Endothelial cell of umbilical vein (primary cell): ENCODE results near the gene DCLK2. TPM values are rescaled to one million over a fixed set of nuclear protein-coding genes. Genes with fewer than 3 reads are reported as not detected.

Experiments
- BruUV-seq: library from RNA; stranded (reverse); fragments of 400-500 nt; replicated peaks from 2 replicates; lab custom pipeline; 2021; lab: Mats Ljungman, UMichigan
- CTCF ChIA-PET: fragments of 300-600, 350-600 bp; sonication (Branson Sonifier 250); formaldehyde crosslinking; loops from one replicate; lab custom pipeline; 2021; ENCODE audit warnings: antibody characterized with exemption, inconsistent platforms; lab: Charles Lee
- POLR2A ChIA-PET: fragments of 300-600, 350-600 bp; sonication (Branson Sonifier 250); formaldehyde crosslinking; loops from one replicate; lab custom pipeline; 2021; ENCODE audit warnings: antibody characterized with exemption, inconsistent platforms; lab: Charles Lee
- DNase-seq: peaks from one replicate; pipeline ENCODE4 v3.0.0-alpha.2; 2011; ENCODE audit warnings: low read depth, low spot score
- FAIRE-seq: peaks from 2 replicates; lab custom pipeline; 2011; peaks lifted over from hg19 to GRCh38; lab: Jason Lieb, UNC
- H2AFZ ChIP-seq: 2 replicates; pipeline ENCODE4 v1.6.0; 2012; ENCODE audit warnings: low read depth, low read length, control low read depth, inconsistent platforms
- H3K27ac ChIP-seq: 2 replicates; pipeline ENCODE4 v1.5.1; 2011; ENCODE audit warnings: low read depth, mild to moderate bottlenecking, control low read depth, low read length, moderate library complexity; ENCODE audit not compliant: insufficient read depth
- H3K27me3 ChIP-seq, 2 experiments: 2 replicates each; pipeline versions ENCODE4 v1.6.0 to v1.6.1; 2011; ENCODE audit warnings: low read length in 2 of 2, mixed read lengths in 1 of 2; ENCODE audit not compliant: control insufficient read depth in 2 of 2, insufficient read depth in 2 of 2
- H3K36me3 ChIP-seq, 2 experiments: 2 replicates in 1 of 2; 3 replicates in 1 of 2; pipeline ENCODE4 v1.5.1; 2011; ENCODE audit warnings: low read length in 2 of 2, mild to moderate bottlenecking in 1 of 2, moderate library complexity in 1 of 2; ENCODE audit not compliant: control insufficient read depth in 2 of 2, insufficient read depth in 2 of 2; ENCODE audit errors: extremely low read depth in 1 of 2
- H3K4me1 ChIP-seq: 3 replicates; pipeline ENCODE4 v1.5.1; 2011; ENCODE audit warnings: mild to moderate bottlenecking, low read length; ENCODE audit not compliant: control insufficient read depth, insufficient read depth; ENCODE audit errors: extremely low read depth
- H3K4me2 ChIP-seq: 2 replicates; pipeline ENCODE4 v1.6.1; 2011; ENCODE audit warnings: low read length, control low read depth, mixed read lengths; ENCODE audit not compliant: insufficient read depth
- H3K4me3 ChIP-seq, 3 experiments: fragments of 200-600 bp in 1 of 3; sonication (generic), shearing (Covaris generic) in 1 of 3; replicated peaks in 1 of 3; 2 replicates each; pipeline ENCODE4 v1.5.1; 2011 to 2016; ENCODE audit warnings: control low read depth in 3 of 3, low read length in 3 of 3, mild to moderate bottlenecking in 2 of 3, inconsistent platforms in 1 of 3, low read depth in 1 of 3, moderate library complexity in 1 of 3; ENCODE audit not compliant: insufficient read depth in 1 of 3
- H3K79me2 ChIP-seq: 2 replicates; pipeline ENCODE4 v1.6.0; 2012; ENCODE audit warnings: low read length, inconsistent platforms; ENCODE audit not compliant: control insufficient read depth, insufficient read depth
- H3K9ac ChIP-seq: replicated peaks from 2 replicates; pipeline ENCODE3; 2011; ENCODE audit warnings: low read length, control low read depth; ENCODE audit not compliant: insufficient read depth; ENCODE audit errors: extremely low read depth
- H3K9me1 ChIP-seq: replicated peaks from 3 replicates; pipeline ENCODE4 v1.6.0; 2011; ENCODE audit warnings: mild to moderate bottlenecking, low read length; ENCODE audit not compliant: control insufficient read depth, insufficient read depth; ENCODE audit errors: extremely low read depth
- H3K9me3 ChIP-seq: replicated peaks from 2 replicates; pipeline ENCODE4 v1.5.1; 2012; ENCODE audit warnings: low read length, inconsistent platforms; ENCODE audit not compliant: control insufficient read depth, insufficient read depth
- H4K20me1 ChIP-seq: replicated peaks from 2 replicates; pipeline ENCODE3; 2011; ENCODE audit warnings: mild to moderate bottlenecking, low read length; ENCODE audit not compliant: control insufficient read depth, insufficient read depth; ENCODE audit errors: extremely low read depth
- EZH2 ChIP-seq: IDR thresholded peaks from 2 replicates; pipeline ENCODE4 v1.6.1; 2012; ENCODE audit warnings: borderline replicate concordance, low read depth, mild to moderate bottlenecking, moderate library complexity, low read length, inconsistent platforms; ENCODE audit not compliant: severe bottlenecking
- FOS ChIP-seq: IDR thresholded peaks from 2 replicates; pipeline ENCODE4 v1.6.1; 2011; ENCODE audit warnings: mild to moderate bottlenecking, low read length, moderate library complexity, borderline replicate concordance; ENCODE audit not compliant: insufficient read depth
- GATA2 ChIP-seq: IDR thresholded peaks from 2 replicates; pipeline ENCODE4 v1.7.0; 2011; ENCODE audit warnings: low read depth, mild to moderate bottlenecking, moderate library complexity, mixed read lengths, low read length; ENCODE audit not compliant: insufficient read length, insufficient read depth
- JUN ChIP-seq: IDR thresholded peaks from 2 replicates; pipeline ENCODE4 v1.6.1; 2011; ENCODE audit warnings: borderline replicate concordance, low read depth; ENCODE audit not compliant: insufficient read length, insufficient read depth
- MYC ChIP-seq: IDR thresholded peaks from one replicate; pipeline ENCODE4 v1.6.1; 2011; ENCODE audit warnings: mild to moderate bottlenecking, low read depth, low read length
- POLR2A ChIP-seq: IDR thresholded peaks from 2 replicates; pipeline ENCODE4 v1.6.1; 2012; ENCODE audit warnings: low read depth, mild to moderate bottlenecking, control low read depth, low read length
- dilution Hi-C: fragments of 300-500 bp; cut with MboI; formaldehyde crosslinking; loops from one replicate; pipeline ENCODE4 v1.15.0; 2019; ENCODE audit warnings: low sequenced_read_pairs; ENCODE audit not compliant: extremely low pct_ligation_motif_present
- intact Hi-C: fragments of 100-400 bp; cut with micrococcal nuclease; formaldehyde crosslinking; loops from one replicate; pipeline ENCODE4 v1.10.0; 2022
- polyA plus RNA-seq, 4 experiments: library from polyadenylated mRNA; depleted of rRNA in 3 of 4; stranded (reverse) in 3 of 4; unstranded in 1 of 4; fragments of >200 nt; gene quantifications; 2 replicates each; pipeline versions ENCODE4 v1.2.1 to v1.2.3, GENCODE V29; 2011 to 2012; ENCODE audit warnings: missing spikeins in 1 of 4
- total RNA-seq: library from RNA; stranded (reverse); gene quantifications from 2 replicates; pipeline ENCODE4 v1.2.3, GENCODE V29; 2021

DCLK2 gene
- total and polyA plus RNA-seq, 2 donors (not counting 3 experiments of a cell fraction or from before 2014, with no cell fraction given), result 1.7 to 4.7 TPM

- no peaks in the 10 kb centered on the region for H3K9me1 ChIP-seq
- H3K9me3 ChIP-seq, result no peaks in the 10 kb centered on the region
- H2AFZ ChIP-seq, result no peak overlapping the region
- no peaks in the 10 kb centered on the region for H4K20me1 ChIP-seq
- TF ChIP-seq POLR2A, result no peak
- BruUV-seq, result no TSS peak
- dilution Hi-C loops, result no loop called here
- intact Hi-C loops, result no loop called here
- FAIRE-seq (no peak), DNase-seq (no peak)
- POLR2A ChIA-PET, result no interaction called here
- no peak overlapping the region for H3K4me3 ChIP-seq
- no peaks in the 10 kb centered on the region for H3K4me1 ChIP-seq
- H3K36me3 ChIP-seq, result no peaks in the 10 kb centered on the region
- no peak overlapping the region for H3K9ac ChIP-seq
- no peak overlapping the region for H3K27ac ChIP-seq
- CTCF ChIA-PET, result interaction anchor here (1.0 to 2.8 kb wide), 2 partner anchors 144 to 151 kb away, joined by 3 to 11 read pairs; no protein-coding TSS in a partner anchor
- no peaks in the 10 kb centered on the region for H3K27me3 ChIP-seq
- H3K4me2 ChIP-seq, result no peak overlapping the region
- no peaks in the 10 kb centered on the region for H3K79me2 ChIP-seq
Observed at GRCh38 chr4:150065740-150066139, 12.5 kb upstream of the DCLK2 start.

GRCh38 chr4:150067859-150068258 lies 10.4 kb upstream of the DCLK2 start:
- POLR2A ChIA-PET, result no interaction called here
- intact Hi-C loops (no loop called here), dilution Hi-C loops (no loop called here)
- no peaks in the 10 kb centered on the region for H3K9me1 ChIP-seq
- no peak for TF ChIP-seq EZH2
- TF ChIP-seq GATA2, result no peak
- no peak for TF ChIP-seq FOS
- TF ChIP-seq JUN, result no peak
- TF ChIP-seq MYC, result no peak
- TF ChIP-seq POLR2A, result no peak
- H4K20me1 ChIP-seq, result no peaks in the 10 kb centered on the region
- CTCF ChIA-PET, result no interaction called here
- no peaks in the 10 kb centered on the region for H3K27me3 ChIP-seq
- no TSS peak for BruUV-seq
- no peaks in the 10 kb centered on the region for H3K79me2 ChIP-seq
- no peak overlapping the region for H3K4me3 ChIP-seq
- no peak overlapping the region for H2AFZ ChIP-seq
- DNase-seq, result no peak
- H3K4me1 ChIP-seq, result no peaks in the 10 kb centered on the region
- no peak for FAIRE-seq
- H3K4me2 ChIP-seq, result no peak overlapping the region
- H3K9me3 ChIP-seq, result no peaks in the 10 kb centered on the region
- H3K9ac ChIP-seq, result no peak overlapping the region
- no peak overlapping the region for H3K27ac ChIP-seq
- H3K36me3 ChIP-seq, result no peaks in the 10 kb centered on the region
